OCI-LY3 (cell line): Measurements from ENCODE around the gene NOC2L.
"Not testable (repeated sequence)": the region's sequence is repeated elsewhere in the genome, so short reads cannot be mapped to it uniquely, and the experiment has no call there.

Experiments
- H2AFZ ChIP-seq: fragments of 200-600, 300-600 bp; shearing (Covaris generic); 2 replicates; pipeline ENCODE4 v1.6.0; 2014; ENCODE audit warnings: antibody characterized with exemption, low read depth, low read length
- H3K27ac ChIP-seq: fragments of 200-600, 300-600 bp; sonication (generic); 2 replicates; pipeline ENCODE4 v1.5.1; 2014; ENCODE audit warnings: mild to moderate bottlenecking, low read length, moderate library complexity, mixed read lengths
- H3K27me3 ChIP-seq: fragments of 200-600, 300-600 bp; sonication (generic); 2 replicates; pipeline ENCODE4 v1.6.1; 2014; ENCODE audit warnings: low read depth, low read length, mixed read lengths
- H3K36me3 ChIP-seq: fragments of 200-600, 300-600 bp; sonication (generic); replicated peaks from 2 replicates; pipeline ENCODE3; 2014; ENCODE audit warnings: low read depth, low read length, mixed read lengths
- H3K4me1 ChIP-seq: fragments of 300-600, 200-600 bp; sonication (generic); 2 replicates; pipeline ENCODE4 v1.6.1; 2014; ENCODE audit warnings: low read length, mixed read lengths
- H3K4me2 ChIP-seq: fragments of 200-600, 300-600 bp; sonication (generic); 2 replicates; pipeline ENCODE4 v1.6.1; 2014; ENCODE audit warnings: low read length, mixed read lengths
- H3K4me3 ChIP-seq: fragments of 300-600, 200-600 bp; sonication (generic); 2 replicates; pipeline ENCODE4 v1.5.1; 2014; ENCODE audit warnings: antibody characterized with exemption, mild to moderate bottlenecking, low read length, moderate library complexity
- H3K79me2 ChIP-seq: fragments of 300-600, 200-600 bp; shearing (Covaris generic); 2 replicates; pipeline ENCODE4 v1.6.1; 2014; ENCODE audit warnings: mild to moderate bottlenecking, low read length, mixed read lengths
- H3K9ac ChIP-seq: fragments of 300-600, 200-600 bp; shearing (Covaris generic); 2 replicates; pipeline ENCODE4 v1.6.0; 2014; ENCODE audit warnings: mild to moderate bottlenecking, low read length, moderate library complexity
- H3K9me3 ChIP-seq: fragments of 200-600, 300-600 bp; shearing (Covaris generic); 2 replicates; pipeline ENCODE4 v1.6.1; 2014; ENCODE audit warnings: low read length, mixed read lengths; ENCODE audit not compliant: insufficient read depth
- H4K20me1 ChIP-seq: fragments of 200-600, 300-600 bp; sonication (generic); 2 replicates; pipeline ENCODE4 v1.6.1; 2016; ENCODE audit warnings: low read length, mixed read lengths; ENCODE audit not compliant: insufficient read depth
- EZH2phosphoT487 ChIP-seq: fragments of 200-600 bp; shearing (Covaris generic); IDR thresholded peaks from 2 replicates; pipeline ENCODE4 v1.6.1; 2018; ENCODE audit warnings: antibody characterized with exemption, mixed run types, low read depth
- TF ChIP-seq, protein P1 (sequence below): fragments of 200-600, 300-600 bp; sonication (generic); IDR thresholded peaks from 2 replicates; pipeline ENCODE4 v1.5.1; 2014; ENCODE audit warnings: antibody characterized with exemption, low read length, low read depth

The NOC2L gene

GRCh38 chr1:996851-997712 is 38.0 kb upstream of the NOC2L start:
- H3K27ac ChIP-seq: no peak overlapping the region
- peaks cover 2% of the 10 kb centered on the region; the same call in 1 of the 2 replicates for H4K20me1 ChIP-seq
- H3K79me2 ChIP-seq: no peaks in the 10 kb centered on the region
- no peak overlapping the region for H3K9ac ChIP-seq
- H3K9me3 ChIP-seq: no peaks in the 10 kb centered on the region
- H3K4me1 ChIP-seq: peaks cover 14% of the 10 kb centered on the region
- no peak overlapping the region for H3K4me3 ChIP-seq
- no peak overlapping the region for H2AFZ ChIP-seq
- no peaks in the 10 kb centered on the region for H3K36me3 ChIP-seq
- H3K27me3 ChIP-seq: peaks cover 5% of the 10 kb centered on the region; the same call in 1 of the 2 replicates
- no peak for TF ChIP-seq EZH2phosphoT487
- TF ChIP-seq, protein P1, sequence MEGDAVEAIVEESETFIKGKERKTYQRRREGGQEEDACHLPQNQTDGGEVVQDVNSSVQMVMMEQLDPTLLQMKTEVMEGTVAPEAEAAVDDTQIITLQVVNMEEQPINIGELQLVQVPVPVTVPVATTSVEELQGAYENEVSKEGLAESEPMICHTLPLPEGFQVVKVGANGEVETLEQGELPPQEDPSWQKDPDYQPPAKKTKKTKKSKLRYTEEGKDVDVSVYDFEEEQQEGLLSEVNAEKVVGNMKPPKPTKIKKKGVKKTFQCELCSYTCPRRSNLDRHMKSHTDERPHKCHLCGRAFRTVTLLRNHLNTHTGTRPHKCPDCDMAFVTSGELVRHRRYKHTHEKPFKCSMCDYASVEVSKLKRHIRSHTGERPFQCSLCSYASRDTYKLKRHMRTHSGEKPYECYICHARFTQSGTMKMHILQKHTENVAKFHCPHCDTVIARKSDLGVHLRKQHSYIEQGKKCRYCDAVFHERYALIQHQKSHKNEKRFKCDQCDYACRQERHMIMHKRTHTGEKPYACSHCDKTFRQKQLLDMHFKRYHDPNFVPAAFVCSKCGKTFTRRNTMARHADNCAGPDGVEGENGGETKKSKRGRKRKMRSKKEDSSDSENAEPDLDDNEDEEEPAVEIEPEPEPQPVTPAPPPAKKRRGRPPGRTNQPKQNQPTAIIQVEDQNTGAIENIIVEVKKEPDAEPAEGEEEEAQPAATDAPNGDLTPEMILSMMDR: no peak
- no peak overlapping the region for H3K4me2 ChIP-seq

- Histone ChIP-seq H3K4me1 (peaks cover 18% of the 10 kb centered on the region), H3K9ac (no peak overlapping the region), H3K9me3 (no peaks in the 10 kb centered on the region), H4K20me1 (peaks cover 2% of the 10 kb centered on the region; the same call in 1 of the 2 replicates), H3K4me2 (no peak overlapping the region), H3K36me3 (no peaks in the 10 kb centered on the region), H3K27ac (no peak overlapping the region), H2AFZ (no peak overlapping the region), H3K79me2 (no peaks in the 10 kb centered on the region), H3K27me3 (peaks cover 8% of the 10 kb centered on the region; the same call in 1 of the 2 replicates), H3K4me3 (no peak overlapping the region)
- TF ChIP-seq, protein P1: no peak
- TF ChIP-seq EZH2phosphoT487: no peak
Measured at GRCh38 chr1:995665-996633, 36.9 kb upstream of the NOC2L start.

DNA sequence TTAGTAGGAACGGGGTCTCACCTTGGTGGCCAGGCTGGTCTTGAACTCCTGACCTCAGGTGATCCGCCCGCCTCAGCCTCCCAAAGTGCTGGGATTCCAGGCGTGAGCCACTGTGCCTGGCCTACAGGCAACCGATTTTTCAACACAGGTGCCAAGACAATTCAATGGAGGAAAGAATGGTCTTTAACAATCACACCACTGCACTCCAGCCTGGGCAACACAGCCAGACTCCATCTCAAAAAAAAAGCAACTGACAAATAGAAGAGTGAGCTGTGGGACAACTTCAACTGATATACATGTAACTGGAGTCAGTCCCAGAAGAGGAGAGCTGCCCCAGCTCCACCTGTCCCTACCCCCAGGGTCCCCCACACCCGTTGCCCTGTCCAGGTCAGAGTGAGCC is 35.5 kb upstream of the NOC2L start:
- not testable (repeated sequence) for H4K20me1 ChIP-seq

DNA sequence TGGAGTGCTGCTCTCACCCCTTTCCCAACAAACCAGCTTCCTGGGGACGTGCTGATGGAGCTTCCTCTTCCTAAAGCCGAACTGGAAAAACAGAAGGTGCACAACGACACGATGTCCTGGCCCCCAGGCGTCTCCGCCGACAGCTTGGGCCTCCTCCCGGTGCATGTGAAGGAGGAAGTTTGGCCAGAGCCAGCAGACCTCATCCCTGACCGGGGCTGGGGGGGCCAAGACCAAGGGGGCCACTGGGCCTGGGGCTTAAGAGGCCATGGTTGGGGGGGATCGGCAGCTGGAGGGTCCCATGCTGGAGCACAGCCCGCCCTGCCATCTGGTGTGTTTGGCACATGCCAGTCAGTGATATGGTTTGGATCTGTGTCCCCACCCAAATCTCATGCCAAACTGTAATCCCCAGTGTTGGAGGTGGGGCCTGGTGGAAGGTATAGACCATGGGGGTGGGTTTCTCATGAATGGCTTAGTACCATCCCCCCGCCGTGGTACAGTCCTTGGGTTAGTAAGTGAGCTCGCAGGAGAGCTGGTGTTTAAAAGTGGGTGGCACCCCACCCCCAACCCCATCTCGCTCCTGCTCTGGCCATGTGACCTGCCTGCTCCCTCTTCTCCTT is 34.4 kb upstream of the NOC2L start:
- no peaks in the 10 kb centered on the region for H3K9me3 ChIP-seq
- no peak overlapping the region for H3K27ac ChIP-seq
- peaks cover 18% of the 10 kb centered on the region for H3K4me1 ChIP-seq
- TF ChIP-seq, protein P1: no peak
- no peak for TF ChIP-seq EZH2phosphoT487
- no peak overlapping the region for H3K4me2 ChIP-seq
- H3K79me2 ChIP-seq: no peaks in the 10 kb centered on the region
- H2AFZ ChIP-seq: no peak overlapping the region
- H4K20me1 ChIP-seq: peaks cover 2% of the 10 kb centered on the region; the same call in 1 of the 2 replicates
- H3K27me3 ChIP-seq: peaks cover 22% of the 10 kb centered on the region
- no peak overlapping the region for H3K9ac ChIP-seq
- H3K36me3 ChIP-seq: no peaks in the 10 kb centered on the region
- no peak overlapping the region for H3K4me3 ChIP-seq

More for the DNA sequence above, 35.5 kb upstream of the NOC2L start:
- not testable (repeated sequence) for H3K9ac ChIP-seq, H3K4me3 ChIP-seq, H3K36me3 ChIP-seq, H3K79me2 ChIP-seq, H3K9me3 ChIP-seq, H3K27ac ChIP-seq, H3K4me2 ChIP-seq, H2AFZ ChIP-seq
- Histone ChIP-seq H3K27me3 (peaks cover 12% of the 10 kb centered on the region), H3K4me1 (peaks cover 18% of the 10 kb centered on the region)
